A673 (cell line): ENCODE results near the gene PLA2G4B.

Source experiments
- EZH2 ChIP-seq: fragments of 200-600 bp; sonication (generic); IDR thresholded peaks from 2 replicates; pipeline ENCODE4 v1.6.1; 2017; ENCODE audit warnings: borderline replicate concordance, low read depth, mild to moderate bottlenecking, mixed read lengths, antibody characterized with exemption, low read length; ENCODE audit not compliant: poor library complexity, severe bottlenecking
- TF ChIP-seq, protein P1 (sequence below): fragments of 300-800, 200-600 bp; sonication (generic); conservative IDR thresholded peaks from 2 replicates; pipeline ENCODE4 v1.5.1; 2017; ENCODE audit warnings: low read depth, mild to moderate bottlenecking, antibody characterized with exemption, low read length, moderate library complexity, mixed read lengths

- TF ChIP-seq, protein P1, sequence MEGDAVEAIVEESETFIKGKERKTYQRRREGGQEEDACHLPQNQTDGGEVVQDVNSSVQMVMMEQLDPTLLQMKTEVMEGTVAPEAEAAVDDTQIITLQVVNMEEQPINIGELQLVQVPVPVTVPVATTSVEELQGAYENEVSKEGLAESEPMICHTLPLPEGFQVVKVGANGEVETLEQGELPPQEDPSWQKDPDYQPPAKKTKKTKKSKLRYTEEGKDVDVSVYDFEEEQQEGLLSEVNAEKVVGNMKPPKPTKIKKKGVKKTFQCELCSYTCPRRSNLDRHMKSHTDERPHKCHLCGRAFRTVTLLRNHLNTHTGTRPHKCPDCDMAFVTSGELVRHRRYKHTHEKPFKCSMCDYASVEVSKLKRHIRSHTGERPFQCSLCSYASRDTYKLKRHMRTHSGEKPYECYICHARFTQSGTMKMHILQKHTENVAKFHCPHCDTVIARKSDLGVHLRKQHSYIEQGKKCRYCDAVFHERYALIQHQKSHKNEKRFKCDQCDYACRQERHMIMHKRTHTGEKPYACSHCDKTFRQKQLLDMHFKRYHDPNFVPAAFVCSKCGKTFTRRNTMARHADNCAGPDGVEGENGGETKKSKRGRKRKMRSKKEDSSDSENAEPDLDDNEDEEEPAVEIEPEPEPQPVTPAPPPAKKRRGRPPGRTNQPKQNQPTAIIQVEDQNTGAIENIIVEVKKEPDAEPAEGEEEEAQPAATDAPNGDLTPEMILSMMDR: no peak
- no peak for TF ChIP-seq EZH2
These were observed 14.4 kb upstream of the PLA2G4B start for GRCh38 chr15:41824062-41824745.
